Measurements from ENCODE around the gene RMDN2. TPM values are rescaled to one million over a fixed set of nuclear protein-coding genes. Genes with fewer than 3 reads are reported as not detected.

Gene RMDN2
- polyA plus RNA-seq, 2 of the 4 experiments (the other 2 are of a cell fraction): 4.6 to 6.9 TPM

- Histone ChIP-seq H3K4me3 (no peak overlapping the region), H3K9me3 (no peaks in the 10 kb centered on the region), H3K4me2 (no peak overlapping the region), H3K4me1 (no peaks in the 10 kb centered on the region), H3K27ac (no peak overlapping the region)
- ChIA-PET CTCF (no interaction called here), POLR2A (no interaction called here)
- 53% methylated on average over 2 of the region's 2 CpGs for WGBS (ENCODE audit: missing lambda C conversion rate)
- FAIRE-seq (no peak), ATAC-seq (no peak), DNase-seq (ENCODE audit: low read depth in 1 of 2, low spot score in 1 of 2) (no peak)
- TF ChIP-seq NPAS2 (CRISPR knock-in tag; IDR thresholded peaks at IDR 0.05; ENCODE audit: borderline replicate concordance) (no peak), SREBF2 (IDR thresholded peaks at IDR 0.05) (no peak), GATA3 (IDR thresholded peaks at IDR 0.05; ENCODE audit: borderline replicate concordance) (no peak), NR3C1 (IDR thresholded peaks at IDR 0.05) (no peak), KDM5A (IDR thresholded peaks at IDR 0.05) (no peak), ZSCAN20 (CRISPR knock-in tag; IDR thresholded peaks at IDR 0.05) (no peak), ZC3H11A (IDR thresholded peaks at IDR 0.05) (no peak), KDM1A (IDR thresholded peaks at IDR 0.05; ENCODE audit: low read depth) (no peak), ZFP36 (IDR thresholded peaks at IDR 0.05; ENCODE audit: borderline replicate concordance, partially characterized antibody) (no peak), HOXB5 (CRISPR knock-in tag; IDR thresholded peaks at IDR 0.05) (no peak), CBX8 (IDR thresholded peaks at IDR 0.05) (no peak), HDAC2 (IDR thresholded peaks at IDR 0.05) (no peak), HOXB13 (CRISPR knock-in tag; IDR thresholded peaks at IDR 0.05; ENCODE audit: low read depth) (no peak), PBX3 (IDR thresholded peaks at IDR 0.05) (no peak)
- TF ChIP-seq, protein P1, sequence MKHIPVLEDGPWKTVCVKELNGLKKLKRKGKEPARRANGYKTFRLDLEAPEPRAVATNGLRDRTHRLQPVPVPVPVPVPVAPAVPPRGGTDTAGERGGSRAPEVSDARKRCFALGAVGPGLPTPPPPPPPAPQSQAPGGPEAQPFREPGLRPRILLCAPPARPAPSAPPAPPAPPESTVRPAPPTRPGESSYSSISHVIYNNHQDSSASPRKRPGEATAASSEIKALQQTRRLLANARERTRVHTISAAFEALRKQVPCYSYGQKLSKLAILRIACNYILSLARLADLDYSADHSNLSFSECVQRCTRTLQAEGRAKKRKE (CRISPR knock-in tag; IDR thresholded peaks at IDR 0.05; ENCODE audit: low read depth): no peak
- TF ChIP-seq, protein P2, sequence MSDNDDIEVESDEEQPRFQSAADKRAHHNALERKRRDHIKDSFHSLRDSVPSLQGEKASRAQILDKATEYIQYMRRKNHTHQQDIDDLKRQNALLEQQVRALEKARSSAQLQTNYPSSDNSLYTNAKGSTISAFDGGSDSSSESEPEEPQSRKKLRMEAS (IDR thresholded peaks at IDR 0.05): no peak
Observed at GRCh38 chr2:38032946-38033345, 107.9 kb downstream of the RMDN2 start.

DNA sequence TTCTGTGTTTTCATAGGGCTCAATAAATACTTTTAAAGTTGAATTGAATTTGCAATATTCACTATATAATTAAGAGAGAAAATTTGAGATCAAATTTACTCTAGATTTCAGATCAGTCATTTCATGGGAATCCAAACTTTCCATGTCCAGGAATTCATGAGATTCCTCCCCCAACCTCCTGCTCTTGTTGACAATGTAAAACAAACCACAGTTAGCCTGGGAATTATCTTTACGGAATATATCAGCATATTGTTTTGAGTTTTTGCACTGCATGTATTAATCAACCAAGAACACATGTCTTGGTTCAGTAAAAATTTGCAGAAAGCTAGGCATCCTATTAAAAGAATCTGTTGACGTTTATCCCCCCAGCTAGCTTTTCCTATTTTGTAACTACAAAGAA, 108.6 kb downstream of the RMDN2 start:
- ChIA-PET CTCF (no interaction called here), POLR2A (no interaction called here)
- TF ChIP-seq POLR2AphosphoS2 (conservative IDR thresholded peaks at IDR 0.05; ENCODE audit: low read length) (no peak), KDM5A (IDR thresholded peaks at IDR 0.05) (no peak)
- Histone ChIP-seq H3K4me1 (no peaks in the 10 kb centered on the region), H3K9me3 (no peaks in the 10 kb centered on the region), H3K4me3 (no peak overlapping the region), H3K4me2 (no peak overlapping the region), H3K27ac (no peak overlapping the region)
- DNase-seq (ENCODE audit: low read depth in 1 of 2, low spot score in 1 of 2): no peak
- ATAC-seq: no peak
- 57% methylated on average over 2 of the region's 2 CpGs for WGBS (ENCODE audit: missing lambda C conversion rate)
- no peak for FAIRE-seq

GRCh38 chr2:38035968-38036367, 110.9 kb downstream of the RMDN2 start:
- ATAC-seq (peak in 1 of 2 experiments; percentile 20; a peak in 3 of 6 replicates), FAIRE-seq (no peak), DNase-seq (ENCODE audit: low read depth in 1 of 2, low spot score in 1 of 2) (no peak)
- no peak overlapping the region for H3K4me2 ChIP-seq
- 57% methylated on average over 7 of the region's 7 CpGs for WGBS (ENCODE audit: missing lambda C conversion rate)
- no peaks in the 10 kb centered on the region for H3K9me3 ChIP-seq
- H3K4me3 ChIP-seq: no peak overlapping the region
- H3K4me1 ChIP-seq: no peaks in the 10 kb centered on the region
- ChIA-PET POLR2A (no interaction called here), CTCF (interaction anchor here (1.1 to 2.3 kb wide), 4 partner anchors 8 to 42 kb away, joined by 3 to 7 read pairs (median 4); partner anchors contain the start of gene CYP1B1)
- TF ChIP-seq, protein P1 (CRISPR knock-in tag; IDR thresholded peaks at IDR 0.05; ENCODE audit: low read depth): no peak
- TF ChIP-seq, protein P3, sequence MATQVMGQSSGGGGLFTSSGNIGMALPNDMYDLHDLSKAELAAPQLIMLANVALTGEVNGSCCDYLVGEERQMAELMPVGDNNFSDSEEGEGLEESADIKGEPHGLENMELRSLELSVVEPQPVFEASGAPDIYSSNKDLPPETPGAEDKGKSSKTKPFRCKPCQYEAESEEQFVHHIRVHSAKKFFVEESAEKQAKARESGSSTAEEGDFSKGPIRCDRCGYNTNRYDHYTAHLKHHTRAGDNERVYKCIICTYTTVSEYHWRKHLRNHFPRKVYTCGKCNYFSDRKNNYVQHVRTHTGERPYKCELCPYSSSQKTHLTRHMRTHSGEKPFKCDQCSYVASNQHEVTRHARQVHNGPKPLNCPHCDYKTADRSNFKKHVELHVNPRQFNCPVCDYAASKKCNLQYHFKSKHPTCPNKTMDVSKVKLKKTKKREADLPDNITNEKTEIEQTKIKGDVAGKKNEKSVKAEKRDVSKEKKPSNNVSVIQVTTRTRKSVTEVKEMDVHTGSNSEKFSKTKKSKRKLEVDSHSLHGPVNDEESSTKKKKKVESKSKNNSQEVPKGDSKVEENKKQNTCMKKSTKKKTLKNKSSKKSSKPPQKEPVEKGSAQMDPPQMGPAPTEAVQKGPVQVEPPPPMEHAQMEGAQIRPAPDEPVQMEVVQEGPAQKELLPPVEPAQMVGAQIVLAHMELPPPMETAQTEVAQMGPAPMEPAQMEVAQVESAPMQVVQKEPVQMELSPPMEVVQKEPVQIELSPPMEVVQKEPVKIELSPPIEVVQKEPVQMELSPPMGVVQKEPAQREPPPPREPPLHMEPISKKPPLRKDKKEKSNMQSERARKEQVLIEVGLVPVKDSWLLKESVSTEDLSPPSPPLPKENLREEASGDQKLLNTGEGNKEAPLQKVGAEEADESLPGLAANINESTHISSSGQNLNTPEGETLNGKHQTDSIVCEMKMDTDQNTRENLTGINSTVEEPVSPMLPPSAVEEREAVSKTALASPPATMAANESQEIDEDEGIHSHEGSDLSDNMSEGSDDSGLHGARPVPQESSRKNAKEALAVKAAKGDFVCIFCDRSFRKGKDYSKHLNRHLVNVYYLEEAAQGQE (IDR thresholded peaks at IDR 0.05): no peak
- no peak for TF ChIP-seq TFCP2L1 (CRISPR knock-in tag; IDR thresholded peaks at IDR 0.05)
- no peak for TF ChIP-seq PHF8 (IDR thresholded peaks at IDR 0.05; ENCODE audit: borderline replicate concordance, low read depth)
- no peak for TF ChIP-seq MYC (IDR thresholded peaks at IDR 0.05; ENCODE audit: borderline replicate concordance, low read length)
- no peak for TF ChIP-seq RNF2 (IDR thresholded peaks at IDR 0.05; ENCODE audit: borderline replicate concordance, low read depth)
- TF ChIP-seq HOXB13 (CRISPR knock-in tag; IDR thresholded peaks at IDR 0.05; ENCODE audit: low read depth): no peak
- no peak for TF ChIP-seq NFE2L2 (conservative IDR thresholded peaks at IDR 0.05; ENCODE audit: low read length)
- TF ChIP-seq SREBF2 (IDR thresholded peaks at IDR 0.05): no peak
- no peak for TF ChIP-seq CBX2 (IDR thresholded peaks at IDR 0.05; ENCODE audit: borderline replicate concordance, low read depth)
- TF ChIP-seq, protein P2 (IDR thresholded peaks at IDR 0.05): no peak
- no peak for TF ChIP-seq PBX3 (IDR thresholded peaks at IDR 0.05)
- H3K27ac ChIP-seq: no peak overlapping the region
